T-helper 1 cell treated with Interleukin-12 subunit alpha and Interleukin-12 subunit beta and Interleukin-4 antibody, amounts not matched to agents 30 μg/mL and 1 μg/mL, for 36 hours (primary cell): Measurements from ENCODE around the gene TTLL5.
"Not testable (repeated sequence)": the region's sequence is repeated elsewhere in the genome, so short reads cannot be mapped to it uniquely, and the experiment has no call there.

Experiments used
- H3K27ac Mint-ChIP-seq: one replicate; pipeline ENCODE4 v1.8.0; 2021; ENCODE audit warnings: mild to moderate bottlenecking, mixed read lengths
- H3K27me3 Mint-ChIP-seq: one replicate; pipeline ENCODE4 v1.8.0; 2021; ENCODE audit warnings: low read depth, mixed read lengths
- H3K36me3 Mint-ChIP-seq: one replicate; pipeline ENCODE4 v1.8.0; 2021; ENCODE audit warnings: low read depth, mixed read lengths
- H3K4me1 Mint-ChIP-seq: one replicate; pipeline ENCODE4 v1.8.0; 2021; ENCODE audit warnings: low read depth, mixed read lengths
- H3K4me3 Mint-ChIP-seq: one replicate; pipeline ENCODE4 v1.8.0; 2021; ENCODE audit warnings: mild to moderate bottlenecking, moderate library complexity, mixed read lengths
- H3K9me3 Mint-ChIP-seq: one replicate; pipeline ENCODE4 v1.8.0; 2021; ENCODE audit warnings: mixed read lengths

The TTLL5 gene

DNA sequence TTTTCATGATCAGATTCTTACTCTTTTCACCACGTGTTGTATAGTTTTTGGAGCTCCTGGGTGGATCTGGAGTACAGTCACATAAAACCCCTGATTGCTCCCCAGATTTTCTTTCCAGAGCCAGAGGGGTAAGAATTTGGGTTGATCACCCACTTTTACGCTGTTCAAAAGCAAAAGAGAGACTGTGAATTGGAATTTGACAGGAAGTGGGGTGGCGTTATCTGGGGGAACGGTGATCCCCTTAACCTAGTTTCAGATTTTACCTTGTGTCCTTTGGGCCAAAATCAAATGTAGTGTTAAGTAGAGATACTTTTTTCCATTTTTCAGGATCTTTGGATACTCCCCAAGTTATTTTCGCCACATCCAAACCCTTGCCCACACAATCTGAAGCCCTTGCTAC, 245.2 kb downstream of the TTLL5 start:
- Mint-ChIP-seq H3K9me3 (no peaks in the 10 kb centered on the region), H3K27me3 (no peaks in the 10 kb centered on the region), H3K36me3 (no peaks in the 10 kb centered on the region), H3K4me1 (peaks cover 2% of the 10 kb centered on the region), H3K27ac (no peak overlapping the region), H3K4me3 (no peak overlapping the region)

DNA sequence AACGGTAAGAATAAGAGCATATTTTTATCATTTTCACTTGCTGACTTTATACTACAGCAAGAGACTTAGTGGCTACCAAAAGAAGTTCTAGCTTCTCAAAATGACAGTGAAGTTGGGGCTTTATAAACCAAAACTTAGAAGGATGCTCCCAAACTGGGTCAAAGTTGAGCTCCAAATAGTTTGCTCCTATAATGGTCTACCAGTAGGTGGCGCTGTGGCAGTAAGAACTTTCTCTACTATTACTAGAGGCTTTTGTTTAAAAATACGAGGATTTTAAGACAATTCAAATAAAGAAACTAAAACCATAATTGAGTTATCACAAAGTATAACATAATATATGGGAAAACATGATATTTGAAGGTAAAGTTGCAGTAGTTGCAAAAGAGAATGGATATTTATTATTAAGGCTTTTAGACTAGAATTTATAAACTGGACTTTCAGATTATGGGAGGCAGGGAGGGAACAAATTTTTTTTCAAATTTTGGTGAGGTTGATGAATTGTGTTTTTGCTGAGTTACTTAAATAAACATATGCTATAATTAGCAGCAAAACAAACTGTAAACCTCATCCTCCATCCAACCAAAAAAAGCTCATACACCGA, 245.7 kb downstream of the TTLL5 start:
- Mint-ChIP-seq H3K9me3 (no peaks in the 10 kb centered on the region), H3K27me3 (no peaks in the 10 kb centered on the region), H3K4me3 (no peak overlapping the region), H3K4me1 (peaks cover 2% of the 10 kb centered on the region), H3K36me3 (no peaks in the 10 kb centered on the region), H3K27ac (no peak overlapping the region)

DNA sequence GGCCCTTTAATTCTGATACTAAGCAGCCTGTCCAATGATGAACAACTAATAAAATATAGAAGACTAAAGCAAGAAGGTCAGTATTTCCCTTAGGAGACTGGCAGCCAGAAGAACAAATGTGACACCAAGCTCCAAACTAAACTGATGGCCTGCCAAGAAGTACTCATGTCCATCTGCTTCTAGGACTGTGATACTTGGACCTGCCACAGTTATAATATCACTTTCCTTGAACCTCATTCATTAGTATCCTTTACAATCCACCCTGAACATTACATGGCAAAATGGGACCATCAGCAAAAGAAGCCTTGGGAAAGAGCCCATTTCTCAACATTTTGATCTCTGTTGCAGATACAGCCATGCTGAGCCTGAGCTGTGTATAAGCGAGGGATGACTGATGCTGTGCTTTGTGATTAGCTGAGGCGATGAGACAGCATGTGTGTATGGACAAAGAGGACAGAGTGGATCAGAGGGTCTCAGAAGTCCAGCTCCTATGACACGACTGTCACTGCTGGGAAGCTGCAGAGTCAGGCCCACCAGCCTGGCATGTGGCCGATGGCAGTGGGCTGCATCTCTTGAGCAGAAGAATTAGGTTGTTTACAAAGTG, 246.8 kb downstream of the TTLL5 start:
- Mint-ChIP-seq H3K27ac (no peak overlapping the region), H3K27me3 (no peaks in the 10 kb centered on the region), H3K9me3 (no peaks in the 10 kb centered on the region), H3K36me3 (peaks cover 2% of the 10 kb centered on the region), H3K4me3 (no peak overlapping the region), H3K4me1 (peaks cover 2% of the 10 kb centered on the region)

DNA sequence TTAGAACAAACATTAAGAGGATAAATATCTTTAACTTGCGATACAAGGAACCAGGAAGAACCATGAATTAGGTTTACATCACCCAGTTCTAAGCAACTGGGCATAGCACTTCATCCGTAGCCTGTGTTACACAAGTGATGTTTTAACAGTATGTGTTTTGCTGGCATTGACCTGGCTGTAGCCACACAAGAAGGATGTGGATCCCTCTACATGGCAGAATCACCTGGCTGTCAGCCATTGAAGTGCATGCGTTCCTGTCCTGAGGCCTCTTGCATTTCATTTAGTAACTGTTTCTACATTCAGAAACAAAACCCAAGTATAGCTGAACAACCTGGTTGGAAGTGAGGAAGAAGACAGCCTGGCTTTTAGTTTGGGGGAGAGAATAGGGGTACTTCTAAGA, 248.6 kb downstream of the TTLL5 start:
- no peaks in the 10 kb centered on the region for H3K27me3 Mint-ChIP-seq
- H3K4me3 Mint-ChIP-seq = no peak overlapping the region
- H3K9me3 Mint-ChIP-seq = no peaks in the 10 kb centered on the region
- peaks cover 2% of the 10 kb centered on the region for H3K4me1 Mint-ChIP-seq
- H3K36me3 Mint-ChIP-seq = peaks cover 2% of the 10 kb centered on the region
- H3K27ac Mint-ChIP-seq = no peak overlapping the region

DNA sequence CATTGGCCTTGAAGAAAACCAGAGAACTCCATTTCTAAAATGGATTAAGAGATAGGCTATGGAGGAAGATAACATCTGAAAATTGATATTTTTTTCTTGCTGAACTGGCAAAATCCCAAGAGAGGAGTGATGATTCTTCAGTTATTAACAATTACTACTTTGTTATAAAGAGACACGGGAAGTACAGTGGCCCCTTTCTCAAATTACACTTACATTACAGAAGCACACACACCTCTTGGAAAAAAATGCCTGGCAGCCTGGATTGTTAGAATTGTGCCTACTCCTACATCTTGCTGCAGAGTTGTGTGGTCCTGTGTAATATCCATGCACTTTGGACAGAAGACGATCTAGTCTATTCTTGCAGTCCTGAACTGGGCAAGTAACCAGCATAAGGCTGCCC, 249.0 kb downstream of the TTLL5 start:
- H3K9me3 Mint-ChIP-seq = no peaks in the 10 kb centered on the region
- H3K27me3 Mint-ChIP-seq = no peaks in the 10 kb centered on the region
- peaks cover 2% of the 10 kb centered on the region for H3K4me1 Mint-ChIP-seq
- peaks cover 2% of the 10 kb centered on the region for H3K36me3 Mint-ChIP-seq
- no peak overlapping the region for H3K27ac Mint-ChIP-seq
- H3K4me3 Mint-ChIP-seq = no peak overlapping the region

DNA sequence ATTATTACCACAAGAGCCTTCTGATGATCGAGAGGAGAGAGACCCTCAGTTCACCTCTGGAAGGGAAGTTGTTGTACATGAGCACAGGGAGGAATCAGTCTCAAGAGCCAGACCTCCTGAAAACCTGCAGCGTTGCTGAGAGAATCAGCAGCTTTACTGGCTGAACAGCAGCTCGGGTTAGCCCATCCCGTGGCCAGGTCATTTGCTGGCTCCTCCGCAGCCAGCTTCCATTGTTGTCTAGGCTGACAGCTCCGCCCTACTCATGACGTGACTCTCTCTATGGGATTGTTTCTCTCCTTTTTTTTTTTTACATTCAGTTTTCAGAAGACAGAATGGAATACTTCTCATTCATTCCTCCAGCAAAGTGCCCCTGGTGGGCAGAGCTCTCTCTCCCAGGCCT, 250.8 kb downstream of the TTLL5 start:
- H3K9me3 Mint-ChIP-seq = no peaks in the 10 kb centered on the region
- H3K4me3 Mint-ChIP-seq = no peak overlapping the region
- peaks cover under 1% of the 10 kb centered on the region for H3K4me1 Mint-ChIP-seq
- H3K27ac Mint-ChIP-seq = no peak overlapping the region
- peaks cover 2% of the 10 kb centered on the region for H3K36me3 Mint-ChIP-seq
- H3K27me3 Mint-ChIP-seq = no peaks in the 10 kb centered on the region

DNA sequence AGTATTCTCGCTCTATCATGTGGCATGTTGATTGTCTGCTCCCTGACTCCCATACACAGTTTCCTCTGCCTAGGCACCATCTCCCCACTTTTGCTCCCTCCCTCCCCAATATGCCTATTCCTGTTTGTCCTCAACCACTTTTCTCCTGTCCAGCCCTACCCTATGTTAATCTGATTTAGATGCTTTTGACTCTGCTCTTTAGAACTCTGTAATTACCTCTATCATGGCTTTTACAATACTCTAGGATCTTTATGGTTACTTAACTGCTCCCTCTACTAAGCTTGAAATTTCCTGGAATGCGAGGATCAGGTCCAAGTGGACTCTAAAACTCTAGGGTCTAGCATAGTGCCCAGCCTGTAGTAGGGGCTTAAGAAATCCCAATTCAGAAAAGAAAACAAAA, 252.1 kb downstream of the TTLL5 start:
- H3K27me3 Mint-ChIP-seq = no peaks in the 10 kb centered on the region
- no peak overlapping the region for H3K27ac Mint-ChIP-seq
- no peaks in the 10 kb centered on the region for H3K4me1 Mint-ChIP-seq
- no peak overlapping the region for H3K4me3 Mint-ChIP-seq
- H3K9me3 Mint-ChIP-seq = no peaks in the 10 kb centered on the region
- H3K36me3 Mint-ChIP-seq = peaks cover 2% of the 10 kb centered on the region

DNA sequence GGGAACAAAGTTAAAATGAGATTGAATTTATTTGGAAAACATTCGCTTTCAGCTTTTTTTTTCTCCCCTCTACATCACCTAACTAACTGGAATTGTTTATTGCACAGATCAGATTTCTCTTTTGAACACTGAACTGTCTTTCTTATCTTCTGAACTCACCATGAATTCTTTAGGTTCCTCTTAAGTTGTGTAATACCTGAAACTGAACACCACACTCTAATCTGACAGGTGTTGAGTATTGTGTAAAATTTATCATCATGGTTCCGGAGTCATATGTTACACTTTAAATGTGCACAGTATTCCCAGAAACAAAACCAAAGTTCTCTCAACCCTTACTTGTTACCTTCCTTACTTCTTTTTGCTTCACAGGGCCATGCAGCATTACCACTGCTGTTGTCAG, 254.0 kb downstream of the TTLL5 start:
- Mint-ChIP-seq H3K4me3 (no peak overlapping the region), H3K27me3 (no peaks in the 10 kb centered on the region), H3K4me1 (no peaks in the 10 kb centered on the region), H3K27ac (no peak overlapping the region), H3K36me3 (peaks cover 2% of the 10 kb centered on the region), H3K9me3 (no peaks in the 10 kb centered on the region)

DNA sequence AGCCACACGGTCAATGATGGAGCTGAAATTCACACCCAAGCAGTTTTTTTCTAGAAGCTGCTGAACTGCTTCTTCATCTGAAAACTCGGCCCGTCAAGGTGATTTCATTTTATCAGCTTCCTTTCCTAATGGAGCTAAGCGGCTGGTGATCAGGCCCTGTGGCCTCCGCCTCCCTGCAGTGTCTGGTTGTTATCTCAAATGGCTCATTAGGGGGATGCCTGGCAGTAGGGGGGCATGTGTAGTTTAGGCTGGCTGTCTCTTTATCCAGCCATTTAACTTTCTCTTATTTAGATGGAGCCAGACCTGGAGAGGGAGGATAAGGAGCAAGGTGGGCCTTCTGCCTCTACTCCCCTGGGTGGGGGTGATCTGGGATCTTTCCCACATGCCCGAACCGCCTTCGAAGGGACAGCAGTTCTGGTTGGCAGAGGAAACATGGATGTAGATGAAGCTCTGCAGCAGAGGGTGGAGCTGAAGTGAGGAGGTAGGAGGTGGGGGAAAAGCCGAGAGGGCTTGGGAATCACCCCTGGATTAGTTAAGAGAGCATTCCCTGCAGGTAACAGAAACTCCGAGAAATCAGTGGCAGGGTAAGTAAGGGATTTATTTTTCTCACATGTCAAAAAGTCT, 256.4 kb downstream of the TTLL5 start:
- Mint-ChIP-seq H3K4me1 (no peaks in the 10 kb centered on the region), H3K27me3 (no peaks in the 10 kb centered on the region), H3K27ac (no peak overlapping the region), H3K4me3 (no peak overlapping the region), H3K9me3 (no peaks in the 10 kb centered on the region), H3K36me3 (peaks cover 4% of the 10 kb centered on the region)

DNA sequence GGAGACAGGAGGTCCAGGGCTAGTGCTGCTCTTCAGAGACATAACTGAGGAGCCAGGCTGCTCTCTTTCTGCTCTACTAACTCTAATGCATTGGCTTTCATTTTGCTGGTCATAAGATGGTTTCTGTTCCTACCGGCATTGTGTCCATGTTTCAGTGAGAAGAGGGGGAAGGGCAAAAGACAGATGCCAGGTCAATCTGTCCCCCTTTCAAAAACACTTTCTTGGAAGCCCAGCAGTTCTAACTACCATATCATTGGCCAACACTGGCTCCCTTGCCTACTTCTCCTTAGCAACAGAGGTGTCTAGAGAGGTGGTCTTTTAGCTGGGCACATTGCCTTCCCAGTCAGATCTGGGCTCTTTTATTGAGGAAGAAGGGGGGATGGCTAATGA, 256.9 kb downstream of the TTLL5 start:
- H3K27ac Mint-ChIP-seq = no peak overlapping the region
- no peak overlapping the region for H3K4me3 Mint-ChIP-seq
- H3K36me3 Mint-ChIP-seq = peaks cover 4% of the 10 kb centered on the region
- no peaks in the 10 kb centered on the region for H3K27me3 Mint-ChIP-seq
- H3K4me1 Mint-ChIP-seq = no peaks in the 10 kb centered on the region
- no peaks in the 10 kb centered on the region for H3K9me3 Mint-ChIP-seq

DNA sequence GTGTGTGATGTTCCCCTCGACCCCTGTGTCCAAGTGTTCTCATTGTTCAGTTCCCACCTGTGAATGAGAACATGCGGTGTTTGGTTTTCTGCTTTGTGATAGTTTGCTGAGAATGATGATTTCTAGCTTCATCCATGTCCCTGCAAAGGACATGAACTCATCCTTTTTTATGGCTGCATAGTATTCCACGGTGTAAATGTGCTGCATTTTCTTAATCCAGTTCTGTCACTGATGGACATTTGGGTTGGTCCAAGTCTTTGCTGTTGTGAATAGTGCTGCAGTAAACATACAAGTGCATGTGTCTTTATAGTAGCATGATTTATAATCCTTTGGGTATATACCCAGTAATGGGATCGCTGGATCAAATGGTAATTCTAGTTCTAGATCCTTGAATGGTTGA, 259.4 kb downstream of the TTLL5 start:
- not testable (repeated sequence) for H3K27ac Mint-ChIP-seq, H3K4me1 Mint-ChIP-seq, H3K4me3 Mint-ChIP-seq, H3K9me3 Mint-ChIP-seq, H3K27me3 Mint-ChIP-seq, H3K36me3 Mint-ChIP-seq

DNA sequence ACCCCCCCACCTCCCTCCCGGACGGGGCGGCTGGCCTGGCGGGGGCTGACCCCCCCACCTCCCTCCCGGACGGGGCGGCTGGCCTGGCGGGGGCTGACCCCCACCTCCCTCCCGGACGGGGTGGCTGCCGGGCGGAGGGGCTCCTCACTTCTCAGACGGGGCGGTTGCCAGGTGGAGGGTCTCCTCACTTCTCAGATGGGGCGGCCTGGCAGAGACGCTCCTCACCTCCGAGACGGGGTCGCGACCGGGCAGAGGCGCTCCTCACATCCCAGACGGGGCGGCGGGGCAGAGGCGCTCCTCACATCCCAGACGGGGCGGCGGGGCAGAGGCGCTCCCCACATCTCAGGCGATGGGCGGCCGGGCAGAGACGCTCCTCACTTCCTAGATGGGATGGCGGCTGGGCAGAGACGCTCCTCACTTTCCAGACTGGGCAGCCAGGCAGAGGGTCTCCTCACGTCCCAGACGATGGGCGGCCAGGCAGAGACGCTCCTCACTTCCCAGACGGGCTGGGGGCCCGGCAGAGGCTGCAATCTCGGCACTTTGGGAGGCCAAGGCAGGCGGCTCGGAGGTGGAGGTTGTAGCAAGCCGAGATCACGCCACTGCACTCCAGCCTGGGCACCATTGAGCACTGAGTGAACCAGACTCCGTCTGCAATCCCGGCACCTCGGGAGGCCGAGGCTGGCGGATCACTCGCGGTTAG, 264.2 kb downstream of the TTLL5 start:
- not testable (repeated sequence) for H3K4me3 Mint-ChIP-seq, H3K27me3 Mint-ChIP-seq, H3K36me3 Mint-ChIP-seq, H3K27ac Mint-ChIP-seq, H3K9me3 Mint-ChIP-seq, H3K4me1 Mint-ChIP-seq

DNA sequence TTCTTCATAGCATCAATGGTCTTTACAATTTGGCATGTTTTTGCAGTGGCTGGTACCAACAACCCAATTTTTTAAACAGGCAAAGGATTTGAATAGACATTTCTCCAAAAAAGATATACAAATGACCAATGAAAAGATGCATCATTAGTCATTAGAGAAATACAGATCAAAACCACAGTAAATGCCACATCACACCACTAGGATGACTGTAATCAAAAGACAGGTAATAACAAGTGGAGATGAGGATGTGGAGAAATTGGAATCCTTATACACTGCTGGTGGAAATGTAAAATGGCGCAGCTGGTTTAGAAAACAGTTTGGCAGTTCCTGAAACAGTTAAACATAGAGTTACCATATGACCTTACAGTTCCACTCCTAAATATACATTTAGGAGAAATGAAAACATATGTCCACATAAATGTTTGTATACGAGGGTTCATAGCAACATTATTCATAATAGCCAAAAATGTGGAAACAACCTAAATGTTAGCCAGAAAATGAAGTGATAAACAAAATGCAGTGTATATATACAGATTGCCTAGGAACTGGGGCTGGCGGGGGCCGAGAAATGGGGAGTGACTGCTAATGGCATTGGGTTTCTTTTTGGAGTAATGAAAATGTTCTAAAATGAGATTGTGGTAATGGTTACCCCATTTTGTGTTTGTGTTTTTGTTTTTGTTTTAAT, 265.5 kb downstream of the TTLL5 start:
- Mint-ChIP-seq H3K4me3 (no peak overlapping the region), H3K9me3 (no peaks in the 10 kb centered on the region), H3K27ac (no peak overlapping the region), H3K27me3 (no peaks in the 10 kb centered on the region), H3K36me3 (no peaks in the 10 kb centered on the region), H3K4me1 (no peaks in the 10 kb centered on the region)

DNA sequence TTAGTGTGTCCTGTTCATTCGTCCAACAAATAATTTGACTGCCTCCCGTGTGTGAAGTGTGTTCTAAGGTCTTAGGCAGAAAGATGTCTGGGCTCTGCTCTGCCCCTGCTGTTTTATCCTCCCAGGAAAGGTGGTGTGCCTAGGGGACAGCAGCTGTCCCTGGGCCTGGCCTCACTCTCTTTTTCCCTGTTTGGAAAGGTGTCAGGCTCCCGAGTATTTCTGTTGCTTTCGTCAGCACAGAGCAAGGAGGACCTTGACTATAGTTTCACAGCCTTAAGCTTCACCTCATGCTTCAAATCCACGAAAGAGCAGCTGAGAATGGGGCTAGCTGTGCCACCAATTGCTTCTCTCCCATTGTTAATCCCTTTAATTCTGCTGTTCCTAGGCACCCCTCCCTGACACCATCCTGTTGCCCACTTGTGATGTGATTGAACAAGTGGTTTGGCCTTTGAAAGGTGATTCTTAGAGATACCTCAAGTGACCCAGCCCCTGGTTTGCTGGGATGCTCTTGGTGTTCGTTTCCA, 266.6 kb downstream of the TTLL5 start:
- Mint-ChIP-seq H3K27me3 (no peaks in the 10 kb centered on the region), H3K4me1 (no peaks in the 10 kb centered on the region), H3K9me3 (no peaks in the 10 kb centered on the region), H3K36me3 (no peaks in the 10 kb centered on the region), H3K27ac (no peak overlapping the region), H3K4me3 (no peak overlapping the region)
